IPS DF 6.9 (cell line): Measurements from ENCODE around the gene SLC7A8.
"Not testable (repeated sequence)": the region's sequence is repeated elsewhere in the genome, so short reads cannot be mapped to it uniquely, and the experiment has no call there.

ENCODE experiments used
- DNase-seq: peaks from one replicate; pipeline ENCODE4 v3.0.0-alpha.2; 2013; ENCODE audit warnings: low read depth, low spot score
- H3K27ac ChIP-seq: one replicate; pipeline ENCODE4 v1.5.1; 2013; ENCODE audit warnings: low read length, control low read depth
- H3K27me3 ChIP-seq: 2 replicates; pipeline ENCODE4 v1.6.1; 2013; ENCODE audit warnings: mild to moderate bottlenecking, low read length; ENCODE audit not compliant: control insufficient read depth, insufficient read depth
- H3K36me3 ChIP-seq: 2 replicates; pipeline ENCODE4 v1.6.1; 2013; ENCODE audit warnings: low read length; ENCODE audit not compliant: control insufficient read depth, insufficient read depth
- H3K4me1 ChIP-seq: 2 replicates; pipeline ENCODE4 v1.6.1; 2013; ENCODE audit warnings: low read length; ENCODE audit not compliant: control insufficient read depth, insufficient read depth
- H3K4me3 ChIP-seq: 2 replicates; pipeline ENCODE4 v1.5.1; 2013; ENCODE audit warnings: mild to moderate bottlenecking, low read length
- H3K9me3 ChIP-seq: 2 replicates; pipeline ENCODE4 v1.6.1; 2013; ENCODE audit warnings: low read length, inconsistent platforms; ENCODE audit not compliant: control insufficient read depth, insufficient read depth
- WGBS: extraction: QIAGEN DNeasy Blood & Tissue Kit; methylation state at CpG from one replicate; pipeline ENCODE4 v1.1.7; 2013; ENCODE audit warnings: mixed read lengths, missing lambda C conversion rate; ENCODE audit not compliant: insufficient read length, insufficient coverage; 5-methylcytosine and 5-hydroxymethylcytosine counted together

Gene SLC7A8

DNA sequence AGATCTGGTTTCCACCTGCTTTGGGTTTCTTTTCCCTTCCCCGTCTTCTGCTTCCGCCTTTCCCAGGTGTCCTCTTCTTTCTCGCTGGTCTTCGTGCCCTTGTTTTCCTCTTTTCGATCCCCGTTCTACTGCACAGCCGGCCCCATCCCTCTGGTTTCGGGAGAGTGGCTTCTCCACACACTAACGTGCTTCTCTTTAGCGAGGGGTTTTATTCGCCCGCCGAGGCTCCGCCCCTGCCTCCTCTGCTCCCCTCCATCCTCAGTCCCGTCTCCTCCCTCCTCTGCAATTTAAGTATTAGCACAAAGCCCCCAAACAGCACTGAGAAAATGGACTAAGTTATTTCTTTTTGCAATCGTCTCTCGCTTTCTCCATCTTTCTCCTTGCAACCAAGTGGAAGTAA lies at the start of gene SLC7A8:
Gene SLC7A8 (minus strand): TSS at position 182 of the 400 bp plus-strand sequence. CDS start 746 bp downstream, outside the sequence.
- no CpG with 5 or more reads among the region's 17 CpGs for WGBS
- H3K9me3 ChIP-seq, result no peaks in the 10 kb centered on the region
- H3K27me3 ChIP-seq, result no peaks in the 10 kb centered on the region
- no peak within 1 kb of the TSS for H3K27ac ChIP-seq
- peak within 1 kb of the TSS; percentile 46; the same call in 1 of the 2 replicates for H3K4me3 ChIP-seq
- DNase-seq, result no peak
- no peaks in the 10 kb centered on the region for H3K36me3 ChIP-seq
- no peaks in the 10 kb centered on the region for H3K4me1 ChIP-seq

DNA sequence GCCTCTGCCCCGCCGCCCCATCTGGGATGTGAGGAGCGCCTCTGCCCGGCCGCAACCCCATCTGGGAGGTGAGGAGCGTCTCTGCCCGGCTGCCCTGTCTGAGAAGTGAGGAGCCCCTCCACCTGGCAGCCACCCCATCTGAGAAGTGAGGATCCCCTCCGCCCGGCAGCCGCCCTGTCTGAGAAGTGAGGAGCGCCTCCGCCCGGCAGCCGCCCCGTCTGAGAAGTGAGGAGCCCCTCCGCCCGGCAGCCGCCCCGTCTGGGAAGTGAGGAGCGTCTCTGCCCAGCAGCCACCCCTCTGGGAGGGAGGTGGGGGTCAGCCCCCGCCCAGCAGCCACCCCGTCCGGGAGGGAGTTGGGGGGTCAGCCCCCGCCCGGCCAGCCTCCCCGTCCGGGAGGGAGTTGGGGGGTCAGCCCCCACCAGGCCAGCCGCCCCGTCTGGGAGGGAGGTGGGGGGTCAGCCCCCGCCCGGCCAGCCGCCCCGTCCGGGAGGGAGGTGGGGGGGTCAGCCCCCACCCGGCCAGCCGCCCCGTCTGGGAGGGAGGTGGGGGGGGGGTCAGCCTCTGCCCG lies 48.9 kb upstream of the SLC7A8 start:
- H3K9me3 ChIP-seq, H3K36me3 ChIP-seq, H3K4me3 ChIP-seq, DNase-seq, H3K27me3 ChIP-seq, H3K27ac ChIP-seq, H3K4me1 ChIP-seq: not testable (repeated sequence)
- WGBS, result no CpG with 5 or more reads among the region's 38 CpGs

DNA sequence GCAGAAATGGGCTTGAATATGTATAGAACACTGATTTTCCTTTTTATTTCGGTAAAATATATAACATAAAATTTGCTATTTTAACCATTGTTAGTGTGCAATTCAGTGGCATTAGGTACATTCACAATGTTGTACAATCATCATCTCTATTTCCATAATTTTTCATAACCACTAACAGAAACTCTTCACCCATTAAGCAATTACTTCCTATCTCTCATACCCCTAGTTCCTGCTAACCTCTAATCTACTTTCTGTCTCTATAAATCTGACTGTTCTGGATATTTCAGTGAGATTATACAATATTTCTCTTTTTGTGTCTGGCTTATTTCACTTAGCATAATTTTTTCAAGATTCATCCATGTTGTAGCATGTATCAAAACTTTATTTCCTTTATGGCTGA lies 45.4 kb upstream of the SLC7A8 start:
- no peak overlapping the region for H3K27ac ChIP-seq
- DNase-seq, result no peak
- H3K9me3 ChIP-seq, result no peaks in the 10 kb centered on the region
- no CpG with 5 or more reads among the region's 1 CpG for WGBS
- H3K27me3 ChIP-seq, result no peaks in the 10 kb centered on the region
- no peaks in the 10 kb centered on the region for H3K4me1 ChIP-seq
- no peaks in the 10 kb centered on the region for H3K36me3 ChIP-seq
- H3K4me3 ChIP-seq, result no peak overlapping the region

GRCh38 chr14:23227566-23227965 lies 44.1 kb upstream of the SLC7A8 start:
- Histone ChIP-seq H3K4me1 (no peaks in the 10 kb centered on the region), H3K36me3 (no peaks in the 10 kb centered on the region), H3K4me3 (no peak overlapping the region), H3K9me3 (no peaks in the 10 kb centered on the region), H3K27me3 (no peaks in the 10 kb centered on the region), H3K27ac (no peak overlapping the region)
- WGBS, result no CpG with 5 or more reads among the region's 4 CpGs
- no peak for DNase-seq

GRCh38 chr14:23224958-23225357 lies 41.5 kb upstream of the SLC7A8 start:
- not testable (repeated sequence) for H3K4me1 ChIP-seq, DNase-seq, H3K4me3 ChIP-seq, H3K27ac ChIP-seq, H3K27me3 ChIP-seq, H3K9me3 ChIP-seq, H3K36me3 ChIP-seq
- WGBS, result no CpG with 5 or more reads among the region's 1 CpG

GRCh38 chr14:23219075-23219474 lies 35.6 kb upstream of the SLC7A8 start:
- no peaks in the 10 kb centered on the region for H3K4me1 ChIP-seq
- no peak overlapping the region for H3K27ac ChIP-seq
- no peaks in the 10 kb centered on the region for H3K27me3 ChIP-seq
- no peaks in the 10 kb centered on the region for H3K36me3 ChIP-seq
- DNase-seq, result no peak
- no peak overlapping the region for H3K4me3 ChIP-seq
- no CpG with 5 or more reads among the region's 3 CpGs for WGBS
- no peaks in the 10 kb centered on the region for H3K9me3 ChIP-seq

- Histone ChIP-seq H3K36me3 (no peaks in the 10 kb centered on the region), H3K9me3 (no peaks in the 10 kb centered on the region), H3K27me3 (no peaks in the 10 kb centered on the region), H3K27ac (no peak overlapping the region), H3K4me3 (no peak overlapping the region), H3K4me1 (no peaks in the 10 kb centered on the region)
- WGBS, result no CpG with 5 or more reads among the region's 6 CpGs
- DNase-seq, result no peak
Measured at GRCh38 chr14:23217032-23218020, 33.9 kb upstream of the SLC7A8 start.

GRCh38 chr14:23215421-23215820 lies 32.0 kb upstream of the SLC7A8 start:
- WGBS, result no CpG with 5 or more reads among the region's 1 CpG
- no peak overlapping the region for H3K27ac ChIP-seq
- H3K36me3 ChIP-seq, result no peaks in the 10 kb centered on the region
- no peak for DNase-seq
- no peaks in the 10 kb centered on the region for H3K9me3 ChIP-seq
- H3K27me3 ChIP-seq, result no peaks in the 10 kb centered on the region
- no peaks in the 10 kb centered on the region for H3K4me1 ChIP-seq
- H3K4me3 ChIP-seq, result no peak overlapping the region

DNA sequence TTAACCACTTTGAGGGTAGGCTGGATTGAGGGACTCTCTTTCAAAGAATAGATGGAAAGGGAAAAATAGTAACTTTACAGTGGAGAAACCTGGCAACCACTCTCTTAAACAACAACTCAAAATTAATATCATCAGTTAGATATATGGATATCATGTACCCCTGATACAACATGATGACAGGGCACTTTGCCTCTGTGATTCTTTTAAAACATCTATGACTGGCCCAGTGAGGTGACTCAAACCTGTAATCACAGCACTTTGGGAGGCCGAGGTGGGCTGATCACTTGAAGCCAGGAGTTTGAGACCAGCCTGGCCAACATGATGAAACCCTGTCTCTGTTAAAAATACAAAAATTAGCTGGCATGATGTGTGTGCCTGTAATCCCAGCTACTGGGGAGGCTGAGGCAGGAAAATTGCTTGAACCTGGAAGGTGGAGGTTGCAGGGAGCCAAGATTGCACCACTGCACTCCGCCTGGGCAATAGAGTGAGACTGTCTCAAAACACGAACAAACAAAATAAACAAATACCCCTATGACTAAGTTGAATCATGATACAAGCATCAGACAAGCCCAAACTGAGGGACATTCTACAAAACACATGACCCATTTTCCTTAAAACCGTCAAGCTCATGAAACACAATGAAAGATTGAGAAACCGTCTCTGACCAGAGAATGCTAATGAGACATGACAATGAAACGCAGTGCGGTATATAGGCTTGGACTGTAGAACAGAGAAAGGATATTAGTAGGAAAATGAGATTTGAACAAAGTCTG lies 26.4 kb upstream of the SLC7A8 start:
- H3K36me3 ChIP-seq, result no peaks in the 10 kb centered on the region
- no peak overlapping the region for H3K4me3 ChIP-seq
- no peaks in the 10 kb centered on the region for H3K27me3 ChIP-seq
- no peak for DNase-seq
- H3K27ac ChIP-seq, result no peak overlapping the region
- no peaks in the 10 kb centered on the region for H3K9me3 ChIP-seq
- H3K4me1 ChIP-seq, result no peaks in the 10 kb centered on the region; the same call in 1 of the 2 replicates
- WGBS, result 100% methylated on average over 1 of the region's 7 CpGs

- Histone ChIP-seq H3K9me3 (no peaks in the 10 kb centered on the region), H3K27me3 (no peaks in the 10 kb centered on the region), H3K4me3 (no peak overlapping the region), H3K27ac (no peak overlapping the region), H3K4me1 (no peaks in the 10 kb centered on the region; the same call in 1 of the 2 replicates), H3K36me3 (no peaks in the 10 kb centered on the region)
- DNase-seq, result no peak
Measured at GRCh38 chr14:23208324-23208723, 24.9 kb upstream of the SLC7A8 start.
